GM10266 (cell line): Measurements from ENCODE around the gene XIRP2.
"Not testable (repeated sequence)": the region's sequence is repeated elsewhere in the genome, so short reads cannot be mapped to it uniquely, and the experiment has no call there.

ENCODE experiments used
- DNase-seq: peaks from one replicate; pipeline ENCODE4 v3.0.0; 2012; ENCODE audit errors: extremely low spot score
- CTCF ChIP-seq: IDR thresholded peaks from 2 replicates; pipeline ENCODE4 v1.5.1; 2012; ENCODE audit warnings: mild to moderate bottlenecking, low read depth; ENCODE audit not compliant: control insufficient read depth, insufficient read depth; ENCODE audit errors: missing control alignments

XIRP2 gene

GRCh38 chr2:167249197-167249596, 360.9 kb downstream of the XIRP2 start:
- TF ChIP-seq CTCF: no peak

GRCh38 chr2:167253025-167253424, 364.7 kb downstream of the XIRP2 start:
- no peak for DNase-seq
- TF ChIP-seq CTCF: no peak

More at GRCh38 chr2:167249197-167249596, 360.9 kb downstream of the XIRP2 start:
- no peak for DNase-seq

- no peak for DNase-seq
- TF ChIP-seq CTCF: no peak
Observed at GRCh38 chr2:167254721-167255120, 366.4 kb downstream of the XIRP2 start.

- DNase-seq: no peak
- no peak for TF ChIP-seq CTCF
Observed at GRCh38 chr2:167258712-167259111, 370.4 kb downstream of the XIRP2 start.

GRCh38 chr2:167264380-167264779, 376.1 kb downstream of the XIRP2 start:
- peak; percentile 30 for TF ChIP-seq CTCF
- no peak for DNase-seq

GRCh38 chr2:167265004-167265403, 376.7 kb downstream of the XIRP2 start:
- no peak for TF ChIP-seq CTCF
- no peak for DNase-seq

- no peak for DNase-seq
- no peak for TF ChIP-seq CTCF
Observed at GRCh38 chr2:167265722-167266121, 377.4 kb downstream of the XIRP2 start.

GRCh38 chr2:167268245-167268644, 380.0 kb downstream of the XIRP2 start:
- DNase-seq: not testable (repeated sequence)
